ENCODE results near the gene KRTAP9-1.
"Not testable (repeated sequence)": the region's sequence is repeated elsewhere in the genome, so short reads cannot be mapped to it uniquely, and the experiment has no call there.

KRTAP9-1 gene

DNA sequence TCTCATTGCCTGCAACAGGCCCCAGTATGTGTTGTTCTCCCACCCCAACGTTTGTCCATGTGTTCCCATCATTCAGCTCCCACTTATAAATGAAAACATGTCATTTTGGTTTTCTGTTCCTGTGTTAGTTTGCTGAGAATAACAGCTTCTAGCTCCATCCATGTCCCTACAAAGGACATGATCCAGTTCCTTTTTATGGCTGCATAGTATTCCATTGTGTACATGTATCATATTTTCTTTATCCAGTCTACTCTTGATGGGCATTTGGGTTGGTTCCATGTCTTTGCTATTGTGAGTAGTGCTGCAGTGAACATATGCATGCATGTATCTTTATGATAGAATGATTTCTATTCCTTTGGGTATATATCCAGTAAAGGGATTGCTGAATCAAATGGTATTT, 26.0 kb downstream of the KRTAP9-1 start:
- DNase-seq (ENCODE audit: low read depth in 1 of 2, low spot score in 1 of 2) = no peak
- no peak for TF ChIP-seq GABPA (IDR thresholded peaks at IDR 0.05; ENCODE audit: low read depth)
- TF ChIP-seq POLR2AphosphoS5 (IDR thresholded peaks at IDR 0.05; ENCODE audit: low read depth) = no peak
- no peak for TF ChIP-seq SPI1 (IDR thresholded peaks at IDR 0.05; ENCODE audit: borderline replicate concordance, low read depth)
- no peak for TF ChIP-seq CTCF (IDR thresholded peaks at IDR 0.05; ENCODE audit: insufficient read depth, low read length)
- TF ChIP-seq, protein P1, sequence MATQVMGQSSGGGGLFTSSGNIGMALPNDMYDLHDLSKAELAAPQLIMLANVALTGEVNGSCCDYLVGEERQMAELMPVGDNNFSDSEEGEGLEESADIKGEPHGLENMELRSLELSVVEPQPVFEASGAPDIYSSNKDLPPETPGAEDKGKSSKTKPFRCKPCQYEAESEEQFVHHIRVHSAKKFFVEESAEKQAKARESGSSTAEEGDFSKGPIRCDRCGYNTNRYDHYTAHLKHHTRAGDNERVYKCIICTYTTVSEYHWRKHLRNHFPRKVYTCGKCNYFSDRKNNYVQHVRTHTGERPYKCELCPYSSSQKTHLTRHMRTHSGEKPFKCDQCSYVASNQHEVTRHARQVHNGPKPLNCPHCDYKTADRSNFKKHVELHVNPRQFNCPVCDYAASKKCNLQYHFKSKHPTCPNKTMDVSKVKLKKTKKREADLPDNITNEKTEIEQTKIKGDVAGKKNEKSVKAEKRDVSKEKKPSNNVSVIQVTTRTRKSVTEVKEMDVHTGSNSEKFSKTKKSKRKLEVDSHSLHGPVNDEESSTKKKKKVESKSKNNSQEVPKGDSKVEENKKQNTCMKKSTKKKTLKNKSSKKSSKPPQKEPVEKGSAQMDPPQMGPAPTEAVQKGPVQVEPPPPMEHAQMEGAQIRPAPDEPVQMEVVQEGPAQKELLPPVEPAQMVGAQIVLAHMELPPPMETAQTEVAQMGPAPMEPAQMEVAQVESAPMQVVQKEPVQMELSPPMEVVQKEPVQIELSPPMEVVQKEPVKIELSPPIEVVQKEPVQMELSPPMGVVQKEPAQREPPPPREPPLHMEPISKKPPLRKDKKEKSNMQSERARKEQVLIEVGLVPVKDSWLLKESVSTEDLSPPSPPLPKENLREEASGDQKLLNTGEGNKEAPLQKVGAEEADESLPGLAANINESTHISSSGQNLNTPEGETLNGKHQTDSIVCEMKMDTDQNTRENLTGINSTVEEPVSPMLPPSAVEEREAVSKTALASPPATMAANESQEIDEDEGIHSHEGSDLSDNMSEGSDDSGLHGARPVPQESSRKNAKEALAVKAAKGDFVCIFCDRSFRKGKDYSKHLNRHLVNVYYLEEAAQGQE (IDR thresholded peaks at IDR 0.05; ENCODE audit: insufficient replicate concordance, low read depth) = no peak
- Histone ChIP-seq H3K4me3 (replicated peaks; ENCODE audit: insufficient read depth, low read length) (no peak overlapping the region), H3K27ac (replicated peaks) (no peak overlapping the region), H3K27me3 (ENCODE audit: insufficient read depth, poor library complexity, severe bottlenecking) (no peaks in the 10 kb centered on the region)

DNA sequence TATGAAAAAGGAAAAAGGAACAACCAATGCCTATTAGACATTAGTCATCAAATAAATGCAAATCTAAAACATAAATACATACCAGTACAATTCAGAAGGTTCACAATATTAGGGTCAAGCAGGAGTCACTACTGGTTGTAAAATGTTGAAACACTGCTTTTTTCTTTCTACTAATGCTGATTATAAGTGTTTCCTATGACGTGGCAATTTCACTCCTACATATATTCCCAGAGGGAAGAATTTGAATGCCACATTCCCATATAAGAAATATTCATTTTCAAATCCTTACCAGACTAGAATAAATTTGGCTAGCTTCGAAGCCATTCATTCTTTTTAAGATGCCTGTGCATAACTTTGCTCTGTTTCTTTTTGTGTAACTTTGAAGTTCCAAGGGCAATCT, 34.1 kb downstream of the KRTAP9-1 start:
- DNase-seq (ENCODE audit: low read depth in 1 of 2, low spot score in 1 of 2) = no peak
- Histone ChIP-seq H3K27ac (replicated peaks) (no peak overlapping the region), H3K4me3 (replicated peaks; ENCODE audit: insufficient read depth, low read length) (no peak overlapping the region), H3K27me3 (ENCODE audit: insufficient read depth, poor library complexity, severe bottlenecking) (no peaks in the 10 kb centered on the region)
- no peak for TF ChIP-seq POLR2AphosphoS5 (IDR thresholded peaks at IDR 0.05; ENCODE audit: low read depth)
- TF ChIP-seq, protein P1 (IDR thresholded peaks at IDR 0.05; ENCODE audit: insufficient replicate concordance, low read depth) = no peak
- TF ChIP-seq SPI1 (IDR thresholded peaks at IDR 0.05; ENCODE audit: borderline replicate concordance, low read depth) = no peak

GRCh38 chr17:41226051-41226450, 36.4 kb downstream of the KRTAP9-1 start:
- DNase-seq (ENCODE audit: low read depth in 1 of 2, low spot score in 1 of 2) = no peak
- TF ChIP-seq, protein P1 (IDR thresholded peaks at IDR 0.05; ENCODE audit: insufficient replicate concordance, low read depth) = no peak
- TF ChIP-seq SPI1 (IDR thresholded peaks at IDR 0.05; ENCODE audit: borderline replicate concordance, low read depth) (no peak), POLR2AphosphoS5 (IDR thresholded peaks at IDR 0.05; ENCODE audit: low read depth) (no peak), CTCF (IDR thresholded peaks at IDR 0.05; ENCODE audit: insufficient read depth, low read length) (no peak), GABPA (IDR thresholded peaks at IDR 0.05; ENCODE audit: low read depth) (no peak)
- Histone ChIP-seq H3K27ac (replicated peaks) (no peak overlapping the region), H3K4me3 (replicated peaks; ENCODE audit: insufficient read depth, low read length) (no peak overlapping the region), H3K27me3 (ENCODE audit: insufficient read depth, poor library complexity, severe bottlenecking) (peaks cover 2% of the 10 kb centered on the region)

DNA sequence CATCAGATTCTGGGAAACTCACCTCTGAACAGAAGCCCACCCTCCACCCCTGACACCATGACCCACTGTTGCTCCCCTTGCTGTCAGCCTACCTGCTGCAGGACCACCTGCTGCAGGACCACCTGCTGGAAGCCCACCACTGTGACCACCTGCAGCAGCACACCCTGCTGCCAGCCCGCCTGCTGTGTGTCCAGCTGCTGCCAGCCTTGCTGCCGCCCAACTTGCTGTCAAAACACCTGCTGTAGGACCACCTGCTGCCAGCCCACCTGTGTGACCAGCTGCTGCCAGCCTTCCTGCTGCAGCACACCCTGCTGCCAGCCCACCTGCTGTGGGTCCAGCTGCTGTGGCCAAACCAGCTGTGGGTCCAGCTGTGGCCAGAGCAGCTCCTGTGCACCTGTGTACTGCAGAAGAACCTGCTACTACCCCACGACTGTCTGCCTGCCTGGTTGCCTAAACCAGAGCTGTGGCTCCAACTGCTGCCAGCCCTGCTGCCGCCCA, 37.0 kb downstream of the KRTAP9-1 start, which contains the start of gene KRTAP9-2:
KRTAP9-2 (plus strand) TSS at position 51 of the 498 bp plus-strand sequence; CDS start at position 58, 7 bp downstream.
- not testable (repeated sequence) for H3K27me3 ChIP-seq (ENCODE audit: insufficient read depth, poor library complexity, severe bottlenecking); DNase-seq (ENCODE audit: low read depth in 1 of 2, low spot score in 1 of 2); H3K4me3 ChIP-seq (replicated peaks; ENCODE audit: insufficient read depth, low read length); H3K27ac ChIP-seq (replicated peaks)
